LNCAP (cell line): ENCODE results near the gene ERAP2.

Experiments used
- CTCF ChIP-seq: fragments of 450-650 bp; IDR thresholded peaks from 2 replicates; pipeline ENCODE4 v1.5.1; 2017; ENCODE audit warnings: mild to moderate bottlenecking

ERAP2 gene

GRCh38 chr5:96904054-96904931 lies 28.0 kb downstream of the ERAP2 start:
- no peak for TF ChIP-seq CTCF

GRCh38 chr5:96905864-96906263 lies 29.6 kb downstream of the ERAP2 start:
- TF ChIP-seq CTCF = no peak

- TF ChIP-seq CTCF = no peak
Observed at GRCh38 chr5:96909003-96909402, 32.7 kb downstream of the ERAP2 start.

GRCh38 chr5:96909435-96909834 lies 33.1 kb downstream of the ERAP2 start:
- TF ChIP-seq CTCF = no peak

GRCh38 chr5:96911139-96911538 lies 34.8 kb downstream of the ERAP2 start:
- TF ChIP-seq CTCF = no peak

GRCh38 chr5:96913233-96913632 lies 36.9 kb downstream of the ERAP2 start:
- TF ChIP-seq CTCF = no peak

GRCh38 chr5:96919754-96920197 lies 43.5 kb downstream of the ERAP2 start:
- no peak for TF ChIP-seq CTCF
